HepG2 (cell line): ENCODE results near the gene CASKIN1. TPM values are rescaled to one million over a fixed set of nuclear protein-coding genes. Genes with fewer than 3 reads are reported as not detected.

Experiments used
- ATF1 ChIP-seq: IDR thresholded peaks from 2 replicates; pipeline ENCODE4 v1.6.1; 2016; ENCODE audit warnings: mild to moderate bottlenecking, control low read depth
- ETV5 ChIP-seq: IDR thresholded peaks from 2 replicates; pipeline ENCODE4 v1.6.1; 2018; ENCODE audit warnings: missing biosample characterization, missing genetic modification reagents, inconsistent platforms, borderline replicate concordance
- HIC2 ChIP-seq: sonication (generic); formaldehyde crosslinking; IDR thresholded peaks from 2 replicates; pipeline ENCODE4 v1.9.0; 2022; ENCODE audit warnings: low read depth, missing genetic modification reagents
- HNRNPUL1 ChIP-seq: fragments of 200-400 bp; formaldehyde crosslinking; IDR thresholded peaks from 2 replicates; pipeline ENCODE4 v1.6.1; 2017; ENCODE audit warnings: low read depth, mild to moderate bottlenecking, low read length, moderate library complexity
- NFKBIZ ChIP-seq: IDR thresholded peaks from 2 replicates; pipeline ENCODE4 v1.6.1; 2018; ENCODE audit warnings: missing genetic modification reagents, missing compliant biosample characterization
- TBX2 ChIP-seq: sonication (generic); formaldehyde crosslinking; IDR thresholded peaks from 2 replicates; pipeline ENCODE4 v1.5.0; 2020; ENCODE audit warnings: missing genetic modification reagents, mild to moderate bottlenecking, borderline replicate concordance
- USF2 ChIP-seq, 2 experiments: sonication (generic) in 1 of 2; formaldehyde crosslinking in 1 of 2; IDR thresholded peaks; 2 replicates each; pipeline versions ENCODE4 v1.5.1 to v1.6.1; 2011 to 2020; ENCODE audit warnings: borderline replicate concordance in 1 of 2, low read depth in 1 of 2, low read length in 1 of 2, mild to moderate bottlenecking in 1 of 2, missing genetic modification reagents in 1 of 2, moderate library complexity in 1 of 2
- ZBTB42 ChIP-seq: sonication (generic); formaldehyde crosslinking; IDR thresholded peaks from 2 replicates; pipeline ENCODE4 v1.5.0; 2020; ENCODE audit warnings: mild to moderate bottlenecking, missing genetic modification reagents
- ZNF138 ChIP-seq: sonication (generic); formaldehyde crosslinking; IDR thresholded peaks from 2 replicates; pipeline ENCODE4 v1.5.0; 2020; ENCODE audit warnings: mild to moderate bottlenecking, low read depth, missing genetic modification reagents
- ZNF292 ChIP-seq: sonication (generic); formaldehyde crosslinking; IDR thresholded peaks from 2 replicates; pipeline ENCODE4 v1.8.1; 2022; ENCODE audit warnings: mild to moderate bottlenecking, low read depth, missing genetic modification reagents, borderline replicate concordance
- ZNF331 ChIP-seq: sonication (generic); formaldehyde crosslinking; IDR thresholded peaks from 2 replicates; pipeline ENCODE4 v1.4.0; 2020; ENCODE audit warnings: missing genetic modification reagents
- ZNF354B ChIP-seq: sonication (generic); formaldehyde crosslinking; IDR thresholded peaks from 2 replicates; pipeline ENCODE4 v1.8.0; 2022; ENCODE audit warnings: mild to moderate bottlenecking, missing genetic modification reagents
- ZNF367 ChIP-seq: sonication (generic); formaldehyde crosslinking; IDR thresholded peaks from 2 replicates; pipeline ENCODE4 v1.4.0; 2020; ENCODE audit warnings: missing genetic modification reagents, borderline replicate concordance
- ZNF740 ChIP-seq: sonication (generic); formaldehyde crosslinking; IDR thresholded peaks from 2 replicates; pipeline ENCODE4 v1.4.0; 2020; ENCODE audit warnings: missing genetic modification reagents
- ZXDC ChIP-seq: sonication (generic); formaldehyde crosslinking; IDR thresholded peaks from 2 replicates; pipeline ENCODE4 v1.5.0; 2020; ENCODE audit warnings: mild to moderate bottlenecking, missing genetic modification reagents
- polyA plus RNA-seq, 8 experiments: library from polyadenylated mRNA; depleted of rRNA in 3 of 8; stranded (reverse) in 7 of 8; unstranded in 1 of 8; fragments of >200 nt; fragmentation: Illumina TruSeq in 4 of 8; extraction: Trizol in 4 of 8; gene quantifications; 2 replicates each; pipeline versions ENCODE4 v1.2.1 to v1.2.3, GENCODE V29; 2011 to 2016; ENCODE audit warnings: low read depth in 4 of 8, missing spikeins in 1 of 8, mixed read lengths in 1 of 8; ENCODE audit not compliant: insufficient read depth in 1 of 8
- total RNA-seq, 5 experiments: library from RNA; depleted of rRNA; stranded (reverse); fragments of >200 nt; fragmentation: Illumina TruSeq; extraction: Trizol; gene quantifications; 2 replicates each; pipeline ENCODE4 v1.2.3, GENCODE V29; 2016; ENCODE audit warnings: low read depth in 1 of 5
- TF ChIP-seq, protein P1 (sequence below): sonication (generic); formaldehyde crosslinking; IDR thresholded peaks from 2 replicates; pipeline ENCODE4 v1.4.0; 2020; ENCODE audit warnings: missing genetic modification reagents; ENCODE audit errors: not compliant biosample characterization
- TF ChIP-seq, protein P2 (sequence below): IDR thresholded peaks from 2 replicates; pipeline ENCODE4 v1.6.1; 2016
- TF ChIP-seq, protein P3 (sequence below): sonication (generic); formaldehyde crosslinking; IDR thresholded peaks from 2 replicates; pipeline ENCODE4 v1.5.0; 2020; ENCODE audit warnings: missing genetic modification reagents

The CASKIN1 gene
- total and polyA plus RNA-seq, 2 of the 13 experiments (the other 11 are each of a cell fraction or from before 2014, with no cell fraction given) = 1.2 to 2.2 TPM

DNA sequence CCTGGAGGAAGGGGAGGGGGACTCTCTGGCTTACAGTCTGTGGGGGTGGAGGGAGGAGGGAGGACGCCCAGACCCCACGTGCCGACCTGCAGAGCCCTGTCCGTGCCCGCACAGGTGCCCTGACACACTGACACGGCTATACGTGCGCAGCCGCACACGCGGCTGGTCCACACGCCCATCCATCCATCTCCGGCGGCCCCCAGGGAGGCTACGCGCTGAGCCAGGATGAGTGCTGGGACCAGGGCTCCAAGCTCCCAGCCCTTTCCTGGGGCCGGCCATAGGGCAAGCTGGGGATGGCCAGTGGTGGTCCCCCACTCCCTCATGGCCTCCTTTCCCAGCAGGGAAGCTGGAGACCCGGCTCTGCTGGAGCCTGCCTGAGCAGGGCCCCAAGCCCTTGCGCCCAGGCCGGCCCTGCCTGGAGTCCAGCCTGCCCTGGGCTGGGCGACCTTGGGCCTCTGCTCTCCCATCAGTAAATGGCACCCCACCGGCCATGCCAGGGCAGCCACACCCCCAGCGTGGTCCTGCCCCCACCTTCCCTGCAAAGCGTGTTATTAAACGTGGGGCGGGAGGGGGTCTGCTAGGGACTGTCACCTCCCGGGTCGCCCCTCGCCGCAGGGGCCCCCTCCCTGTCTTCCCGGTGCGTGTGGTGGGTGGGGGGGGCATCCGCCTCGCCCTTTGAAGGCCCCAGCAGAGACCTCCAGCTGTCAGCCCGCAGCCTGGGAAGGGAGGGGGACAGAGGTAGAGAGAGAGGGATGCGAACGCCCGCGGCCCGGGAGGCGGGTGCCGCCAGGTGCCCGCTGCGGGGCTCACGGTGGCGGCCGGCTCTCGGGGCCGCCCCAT lies 863 bp downstream of the CASKIN1 start (continued):
- TF ChIP-seq, protein P1, sequence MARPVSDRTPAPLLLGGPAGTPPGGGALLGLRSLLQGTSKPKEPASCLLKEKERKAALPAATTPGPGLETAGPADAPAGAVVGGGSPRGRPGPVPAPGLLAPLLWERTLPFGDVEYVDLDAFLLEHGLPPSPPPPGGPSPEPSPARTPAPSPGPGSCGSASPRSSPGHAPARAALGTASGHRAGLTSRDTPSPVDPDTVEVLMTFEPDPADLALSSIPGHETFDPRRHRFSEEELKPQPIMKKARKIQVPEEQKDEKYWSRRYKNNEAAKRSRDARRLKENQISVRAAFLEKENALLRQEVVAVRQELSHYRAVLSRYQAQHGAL (CRISPR knock-in tag) = no peak
- TF ChIP-seq ATF1 (CRISPR knock-in tag) (no peak), ETV5 (CRISPR knock-in tag) (no peak), ZNF331 (CRISPR knock-in tag) (0 out of 2 replicates have a peak, but pooled peaks have one; percentile 47), ZNF367 (no peak), ZNF292 (no peak; the same call in 1 of the 2 replicates), HNRNPUL1 (no peak), ZBTB42 (CRISPR knock-in tag) (no peak), ZXDC (CRISPR knock-in tag) (no peak), ZNF138 (CRISPR knock-in tag) (no peak), ZNF740 (CRISPR knock-in tag) (0 out of 2 replicates have a peak, but pooled peaks have one; percentile 21), ZNF354B (no peak), USF2 (IDR thresholded peaks at IDR 0.05; ENCODE audit: low read depth, low read length) (no peak), USF2 (CRISPR knock-in tag; IDR thresholded peaks at IDR 0.05; ENCODE audit: borderline replicate concordance) (no peak), TBX2 (CRISPR knock-in tag) (no peak), HIC2 (CRISPR knock-in tag) (no peak), NFKBIZ (no peak)
- TF ChIP-seq, protein P2, sequence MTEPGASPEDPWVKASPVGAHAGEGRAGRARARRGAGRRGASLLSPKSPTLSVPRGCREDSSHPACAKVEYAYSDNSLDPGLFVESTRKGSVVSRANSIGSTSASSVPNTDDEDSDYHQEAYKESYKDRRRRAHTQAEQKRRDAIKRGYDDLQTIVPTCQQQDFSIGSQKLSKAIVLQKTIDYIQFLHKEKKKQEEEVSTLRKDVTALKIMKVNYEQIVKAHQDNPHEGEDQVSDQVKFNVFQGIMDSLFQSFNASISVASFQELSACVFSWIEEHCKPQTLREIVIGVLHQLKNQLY (CRISPR knock-in tag) = no peak
- TF ChIP-seq, protein P3, sequence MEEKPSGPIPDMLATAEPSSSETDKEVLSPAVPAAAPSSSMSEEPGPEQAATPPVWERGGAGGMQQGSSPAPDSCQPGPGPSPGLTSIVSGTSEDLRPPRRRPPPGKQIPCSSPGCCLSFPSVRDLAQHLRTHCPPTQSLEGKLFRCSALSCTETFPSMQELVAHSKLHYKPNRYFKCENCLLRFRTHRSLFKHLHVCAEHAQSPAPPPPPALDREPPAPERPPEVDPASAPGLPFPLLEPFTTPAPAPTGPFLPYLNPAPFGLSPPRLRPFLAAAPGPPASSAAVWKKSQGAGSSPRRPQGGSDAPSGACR (CRISPR knock-in tag) = no peak
